Measurements from ENCODE around the gene NGEF.

- TF ChIP-seq, protein P1, sequence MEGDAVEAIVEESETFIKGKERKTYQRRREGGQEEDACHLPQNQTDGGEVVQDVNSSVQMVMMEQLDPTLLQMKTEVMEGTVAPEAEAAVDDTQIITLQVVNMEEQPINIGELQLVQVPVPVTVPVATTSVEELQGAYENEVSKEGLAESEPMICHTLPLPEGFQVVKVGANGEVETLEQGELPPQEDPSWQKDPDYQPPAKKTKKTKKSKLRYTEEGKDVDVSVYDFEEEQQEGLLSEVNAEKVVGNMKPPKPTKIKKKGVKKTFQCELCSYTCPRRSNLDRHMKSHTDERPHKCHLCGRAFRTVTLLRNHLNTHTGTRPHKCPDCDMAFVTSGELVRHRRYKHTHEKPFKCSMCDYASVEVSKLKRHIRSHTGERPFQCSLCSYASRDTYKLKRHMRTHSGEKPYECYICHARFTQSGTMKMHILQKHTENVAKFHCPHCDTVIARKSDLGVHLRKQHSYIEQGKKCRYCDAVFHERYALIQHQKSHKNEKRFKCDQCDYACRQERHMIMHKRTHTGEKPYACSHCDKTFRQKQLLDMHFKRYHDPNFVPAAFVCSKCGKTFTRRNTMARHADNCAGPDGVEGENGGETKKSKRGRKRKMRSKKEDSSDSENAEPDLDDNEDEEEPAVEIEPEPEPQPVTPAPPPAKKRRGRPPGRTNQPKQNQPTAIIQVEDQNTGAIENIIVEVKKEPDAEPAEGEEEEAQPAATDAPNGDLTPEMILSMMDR (IDR thresholded peaks at IDR 0.05) = no peak
- no peak for TF ChIP-seq POLR2A (IDR thresholded peaks at IDR 0.05)
- no peak for TF ChIP-seq POLR2AphosphoS5 (IDR thresholded peaks at IDR 0.05)
- no peak for TF ChIP-seq EP300 (IDR thresholded peaks at IDR 0.05)
These were observed 28.4 kb downstream of the NGEF start for GRCh38 chr2:232984451-232985207.

All from suprapubic skin (tissue), 4 donors.